Cardiac muscle cell (in vitro differentiated cells and primary cell): ENCODE results near the gene PTPA. TPM values are rescaled to one million over a fixed set of nuclear protein-coding genes. Genes with fewer than 3 reads are reported as not detected.

ENCODE experiments used
- DNase-seq, 2 donors: peaks; one replicate each; pipeline versions ENCODE4 v3.0.0 to v3.0.0-alpha.2; 2010 to 2017; ENCODE audit warnings: low read depth in 1 of 2, low spot score in 1 of 2
- H3K27ac ChIP-seq: fragments of 200-600 bp; sonication (generic); 2 replicates; pipeline ENCODE4 v1.5.1; 2016
- H3K27me3 ChIP-seq: fragments of 200-600 bp; sonication (generic); 2 replicates; pipeline ENCODE4 v1.6.0; 2016; ENCODE audit warnings: control low read depth
- H3K36me3 ChIP-seq: fragments of 200-600 bp; sonication (generic); 2 replicates; pipeline ENCODE4 v1.5.1; 2016; ENCODE audit warnings: control low read depth
- H3K4me1 ChIP-seq: fragments of 200-600 bp; sonication (generic); 2 replicates; pipeline ENCODE4 v1.8.1; 2017; ENCODE audit warnings: low read depth, mild to moderate bottlenecking, mixed run types
- H3K4me3 ChIP-seq: fragments of 200-600 bp; sonication (generic); 2 replicates; pipeline ENCODE4 v1.5.1; 2016; ENCODE audit warnings: mild to moderate bottlenecking
- H3K9me3 ChIP-seq: fragments of 200-600 bp; sonication (generic); 2 replicates; pipeline ENCODE4 v1.5.1; 2017; ENCODE audit warnings: low read depth, mild to moderate bottlenecking, control low read depth
- CTCF ChIP-seq: IDR thresholded peaks from 2 replicates; pipeline ENCODE4 v1.5.1; 2012; ENCODE audit warnings: low read depth, mild to moderate bottlenecking, low read length
- polyA plus RNA-seq: library from polyadenylated mRNA; unstranded; fragments of >200 nt; fragmentation: Nextera tagmentation; extraction: Ambion mirVana; gene quantifications from 2 replicates; pipeline ENCODE4 v1.2.1, GENCODE V29; 2016
- total RNA-seq: library from RNA; depleted of rRNA; stranded (reverse); fragments of >200 nt; gene quantifications from 2 replicates; pipeline ENCODE4 v1.2.3, GENCODE V29; 2016

Gene PTPA
- total and polyA plus RNA-seq, 2 experiments from 2014 or later, result 144 to 197 TPM

- Histone ChIP-seq H3K4me3 (no peak overlapping the region), H3K9me3 (no peaks in the 10 kb centered on the region), H3K36me3 (peaks cover 4% of the 10 kb centered on the region), H3K27ac (peak overlapping the region; percentile 99), H3K27me3 (no peaks in the 10 kb centered on the region), H3K4me1 (peaks cover 37% of the 10 kb centered on the region)
- no peak for TF ChIP-seq CTCF
- no peak for DNase-seq
Observed at GRCh38 chr9:129138144-129138462, 26.9 kb downstream of the PTPA start.

GRCh38 chr9:129138476-129139232 is 27.4 kb downstream of the PTPA start:
- Histone ChIP-seq H3K36me3 (peaks cover 4% of the 10 kb centered on the region), H3K27ac (peak overlapping the region; percentile 99), H3K4me1 (peaks cover 40% of the 10 kb centered on the region), H3K4me3 (no peak overlapping the region), H3K9me3 (no peaks in the 10 kb centered on the region), H3K27me3 (no peaks in the 10 kb centered on the region)
- no peak for TF ChIP-seq CTCF
- peak; percentile 52 to 75 for DNase-seq

- H3K4me1 ChIP-seq, result peaks cover 45% of the 10 kb centered on the region
- peak; percentile 75 for TF ChIP-seq CTCF
Observed at GRCh38 chr9:129139233-129139992, 28.2 kb downstream of the PTPA start.

GRCh38 chr9:129139993-129140396 is 28.8 kb downstream of the PTPA start:
- Histone ChIP-seq H3K4me1 (peaks cover 49% of the 10 kb centered on the region), H3K9me3 (no peaks in the 10 kb centered on the region), H3K4me3 (peak overlapping the region; percentile 41), H3K27ac (peak overlapping the region; percentile 99), H3K36me3 (peaks cover 9% of the 10 kb centered on the region), H3K27me3 (no peaks in the 10 kb centered on the region)
- no peak for TF ChIP-seq CTCF
- peak; percentile 95 to 100 for DNase-seq

More at GRCh38 chr9:129139233-129139992, 28.2 kb downstream of the PTPA start:
- Histone ChIP-seq H3K4me3 (peak overlapping the region; percentile 11), H3K27ac (peak overlapping the region; percentile 99), H3K9me3 (no peaks in the 10 kb centered on the region), H3K27me3 (no peaks in the 10 kb centered on the region), H3K36me3 (peaks cover 9% of the 10 kb centered on the region)
- peak; percentile 89 to 91 for DNase-seq

GRCh38 chr9:129140397-129141065 is 29.3 kb downstream of the PTPA start:
- Histone ChIP-seq H3K27ac (peak overlapping the region; percentile 99), H3K4me3 (peak overlapping the region; percentile 41), H3K4me1 (peaks cover 54% of the 10 kb centered on the region), H3K36me3 (peaks cover 9% of the 10 kb centered on the region), H3K9me3 (no peaks in the 10 kb centered on the region), H3K27me3 (no peaks in the 10 kb centered on the region)
- no peak for TF ChIP-seq CTCF
- DNase-seq, result peak in 1 of 2 donors; percentile 62
